Hepatocyte (in vitro differentiated cells): ENCODE measurements around the gene LRIT1. TPM values are rescaled to one million over a fixed set of nuclear protein-coding genes. Genes with fewer than 3 reads are reported as not detected.

Source experiments
- DNase-seq: peaks from one replicate; pipeline ENCODE4 v3.0.0-alpha.2; 2016; ENCODE audit warnings: low spot score
- H2AFZ ChIP-seq: fragments of 200-600 bp; sonication (generic); 2 replicates; pipeline ENCODE4 v1.6.0; 2016; ENCODE audit warnings: antibody characterized with exemption, mild to moderate bottlenecking
- H3K27ac ChIP-seq: fragments of 200-600 bp; sonication (generic); 2 replicates; pipeline ENCODE4 v1.5.1; 2016; ENCODE audit warnings: mild to moderate bottlenecking
- H3K27me3 ChIP-seq: fragments of 200-600 bp; sonication (generic); 2 replicates; pipeline ENCODE4 v1.6.1; 2016
- H3K36me3 ChIP-seq: fragments of 200-600 bp; sonication (generic); replicated peaks from 2 replicates; pipeline ENCODE4 v1.5.1; 2016; ENCODE audit warnings: low read depth; ENCODE audit not compliant: insufficient read depth
- H3K4me1 ChIP-seq: fragments of 200-600 bp; sonication (generic); 2 replicates; pipeline ENCODE4 v1.5.1; 2016; ENCODE audit warnings: mild to moderate bottlenecking, moderate library complexity; ENCODE audit not compliant: insufficient read depth
- H3K4me2 ChIP-seq: fragments of 200-600 bp; sonication (generic); 2 replicates; pipeline ENCODE4 v1.6.0; 2016
- H3K4me3 ChIP-seq: fragments of 200-600 bp; sonication (generic); 2 replicates; pipeline ENCODE4 v1.5.1; 2016; ENCODE audit warnings: mild to moderate bottlenecking
- H3K79me2 ChIP-seq: fragments of 200-600 bp; sonication (generic); 2 replicates; pipeline ENCODE4 v1.6.0; 2017; ENCODE audit warnings: mild to moderate bottlenecking
- H3K9me2 ChIP-seq: fragments of 200-600 bp; sonication (generic); replicated peaks from 2 replicates; pipeline ENCODE4 v1.6.0; 2017; ENCODE audit warnings: mild to moderate bottlenecking; ENCODE audit not compliant: insufficient read depth
- H3K9me3 ChIP-seq: fragments of 200-600 bp; sonication (generic); 2 replicates; pipeline ENCODE4 v1.5.1; 2016; ENCODE audit warnings: low read depth, mild to moderate bottlenecking
- H4K20me1 ChIP-seq: fragments of 200-600 bp; sonication (generic); 2 replicates; pipeline ENCODE4 v1.6.0; 2016; ENCODE audit warnings: mild to moderate bottlenecking; ENCODE audit not compliant: insufficient read depth, poor library complexity, severe bottlenecking
- CTCF ChIP-seq: fragments of 200-600 bp; sonication (generic); IDR thresholded peaks from 2 replicates; pipeline ENCODE4 v1.5.1; 2016; ENCODE audit warnings: antibody characterized with exemption, mild to moderate bottlenecking; ENCODE audit not compliant: poor library complexity
- EZH2 ChIP-seq: fragments of 200-600 bp; sonication (generic); IDR thresholded peaks from 2 replicates; pipeline ENCODE4 v1.6.1; 2016; ENCODE audit warnings: antibody characterized with exemption, mild to moderate bottlenecking, borderline replicate concordance
- EZH2phosphoT487 ChIP-seq: fragments of 200-600 bp; sonication (generic); IDR thresholded peaks from one replicate; pipeline ENCODE4 v1.6.1; 2018; ENCODE audit warnings: antibody characterized with exemption, mild to moderate bottlenecking, low read depth, moderate library complexity; ENCODE audit not compliant: unreplicated experiment, severe bottlenecking
- WGBS: methylation state at CpG from one replicate; pipeline ENCODE4 v1.1.6; 2016; ENCODE audit warnings: low lambda C conversion rate; ENCODE audit errors: missing lambda C conversion rate; 5-methylcytosine and 5-hydroxymethylcytosine counted together
- polyA plus RNA-seq: library from polyadenylated mRNA; unstranded; fragments of >200 nt; fragmentation: Nextera tagmentation; extraction: Ambion mirVana; gene quantifications from 2 replicates; pipeline ENCODE4 v1.2.1, GENCODE V29; 2016
- total RNA-seq: library from RNA; depleted of rRNA; stranded (reverse); fragments of >200 nt; gene quantifications from 2 replicates; pipeline ENCODE4 v1.2.3, GENCODE V29; 2014

Gene LRIT1
- total and polyA plus RNA-seq, 2 experiments from 2014 or later, result not detected

- Histone ChIP-seq H3K9me2 (no peaks in the 10 kb centered on the region), H3K9me3 (no peaks in the 10 kb centered on the region), H3K27me3 (no peaks in the 10 kb centered on the region), H3K36me3 (no peaks in the 10 kb centered on the region), H2AFZ (no peak overlapping the region), H3K4me1 (no peaks in the 10 kb centered on the region), H4K20me1 (no peaks in the 10 kb centered on the region), H3K27ac (no peak overlapping the region), H3K79me2 (no peaks in the 10 kb centered on the region), H3K4me2 (no peak overlapping the region), H3K4me3 (no peak overlapping the region)
- whole genome bisulfite sequencing, result 67% methylated on average over 11 of the region's 11 CpGs
- no peak for DNase-seq
- TF ChIP-seq CTCF, result no peak
- no peak for TF ChIP-seq EZH2
- no peak for TF ChIP-seq EZH2phosphoT487
Observed at GRCh38 chr10:84185526-84186175, 55.7 kb downstream of the LRIT1 start.

- H3K9me3 ChIP-seq, result no peaks in the 10 kb centered on the region
- WGBS, result 80% methylated on average over 4 of the region's 4 CpGs
- no peak for DNase-seq
- no peaks in the 10 kb centered on the region for H3K27me3 ChIP-seq
- no peaks in the 10 kb centered on the region for H4K20me1 ChIP-seq
- no peaks in the 10 kb centered on the region for H3K36me3 ChIP-seq
- no peak overlapping the region for H2AFZ ChIP-seq
- no peaks in the 10 kb centered on the region for H3K79me2 ChIP-seq
- no peaks in the 10 kb centered on the region for H3K9me2 ChIP-seq
- H3K4me2 ChIP-seq, result no peak overlapping the region
- H3K4me1 ChIP-seq, result no peaks in the 10 kb centered on the region
- TF ChIP-seq CTCF (no peak), EZH2 (no peak), EZH2phosphoT487 (no peak)
- no peak overlapping the region for H3K27ac ChIP-seq
- no peak overlapping the region for H3K4me3 ChIP-seq
Observed at GRCh38 chr10:84184517-84184916, 56.8 kb downstream of the LRIT1 start.

- no peaks in the 10 kb centered on the region for H4K20me1 ChIP-seq
- H2AFZ ChIP-seq, result no peak overlapping the region
- DNase-seq, result no peak
- H3K27ac ChIP-seq, result no peak overlapping the region
- no peaks in the 10 kb centered on the region for H3K9me3 ChIP-seq
- H3K4me1 ChIP-seq, result no peaks in the 10 kb centered on the region
- H3K4me3 ChIP-seq, result no peak overlapping the region
- H3K79me2 ChIP-seq, result no peaks in the 10 kb centered on the region
- H3K27me3 ChIP-seq, result no peaks in the 10 kb centered on the region
- H3K36me3 ChIP-seq, result no peaks in the 10 kb centered on the region
- 89% methylated on average over 5 of the region's 5 CpGs for WGBS
- TF ChIP-seq CTCF, result no peak
- TF ChIP-seq EZH2phosphoT487, result no peak
- TF ChIP-seq EZH2, result no peak
- no peak overlapping the region for H3K4me2 ChIP-seq
- no peaks in the 10 kb centered on the region for H3K9me2 ChIP-seq
Observed at GRCh38 chr10:84181631-84182030, 59.7 kb downstream of the LRIT1 start.

Other genes with a start within 250 kb of the LRIT1 start
- 273 and 274 TPM in 2 replicates for gene GHITM, start 102.0 kb downstream of the LRIT1 start, total RNA-seq
- gene GHITM, start 102.0 kb downstream of the LRIT1 start, polyA plus RNA-seq, result 190 and 215 TPM in 2 replicates
- gene GPR15LG, start 67.7 kb downstream of the LRIT1 start, total RNA-seq, result 0.52 and 2.6 TPM in 2 replicates
- gene GPR15LG, start 67.7 kb downstream of the LRIT1 start, polyA plus RNA-seq, result 0.45 and 1.9 TPM in 2 replicates
- gene CDHR1, start 47.0 kb downstream of the LRIT1 start, total RNA-seq, result 0.03 and 0.24 TPM in 2 replicates
- 0.17 TPM in 1 of 2 replicates, not detected in the other for gene CDHR1, start 47.0 kb downstream of the LRIT1 start, polyA plus RNA-seq
- gene LRIT2, start 16.0 kb downstream of the LRIT1 start, total RNA-seq, result not detected in 2 replicates
- not detected in 2 replicates for gene LRIT2, start 16.0 kb downstream of the LRIT1 start, polyA plus RNA-seq
- not detected in 2 replicates for gene RGR, start 3.5 kb upstream of the LRIT1 start, total RNA-seq
- not detected in 2 replicates for gene RGR, start 3.5 kb upstream of the LRIT1 start, polyA plus RNA-seq
- gene CCSER2, start 87.0 kb upstream of the LRIT1 start, total RNA-seq, result 36.5 and 41.1 TPM in 2 replicates
- gene CCSER2, start 87.0 kb upstream of the LRIT1 start, polyA plus RNA-seq, result 28.7 and 39.7 TPM in 2 replicates